Measurements from ENCODE around the gene FARP1. TPM values are rescaled to one million over a fixed set of nuclear protein-coding genes. Genes with fewer than 3 reads are reported as not detected.
"Not testable (repeated sequence)": the region's sequence is repeated elsewhere in the genome, so short reads cannot be mapped to it uniquely, and the experiment has no call there.

Gene FARP1
- total RNA-seq, 2 experiments from 2014 or later: 0.29 to 0.34 TPM

DNA sequence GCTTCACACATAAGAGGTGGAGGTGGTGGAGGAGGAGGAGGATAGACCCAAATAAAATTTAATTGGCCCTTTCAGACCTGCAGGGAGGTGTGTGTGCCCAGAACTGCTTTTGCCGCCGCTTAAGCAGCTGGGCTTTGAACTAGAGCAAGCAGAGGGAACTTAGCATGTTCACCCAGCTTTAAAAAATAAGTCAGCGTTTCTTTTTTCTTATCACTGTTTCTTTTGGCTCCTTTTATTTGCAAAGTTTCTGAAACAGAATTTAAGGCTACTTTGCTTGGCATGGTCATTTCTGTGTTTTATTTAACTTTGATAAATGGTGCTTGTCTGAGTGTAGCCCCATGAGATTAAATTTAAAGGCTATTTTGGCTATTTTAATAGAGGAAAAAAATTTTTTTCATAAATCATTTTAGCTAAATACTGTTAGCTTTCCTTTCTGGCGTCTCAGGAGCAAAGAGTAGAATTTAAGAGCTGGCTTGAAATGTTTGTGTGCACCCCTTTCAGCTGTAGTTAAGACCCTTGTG lies 77.4 kb downstream of the FARP1 start:
- POLR2A ChIA-PET: no interaction called here
- CTCF ChIA-PET: no interaction called here

DNA sequence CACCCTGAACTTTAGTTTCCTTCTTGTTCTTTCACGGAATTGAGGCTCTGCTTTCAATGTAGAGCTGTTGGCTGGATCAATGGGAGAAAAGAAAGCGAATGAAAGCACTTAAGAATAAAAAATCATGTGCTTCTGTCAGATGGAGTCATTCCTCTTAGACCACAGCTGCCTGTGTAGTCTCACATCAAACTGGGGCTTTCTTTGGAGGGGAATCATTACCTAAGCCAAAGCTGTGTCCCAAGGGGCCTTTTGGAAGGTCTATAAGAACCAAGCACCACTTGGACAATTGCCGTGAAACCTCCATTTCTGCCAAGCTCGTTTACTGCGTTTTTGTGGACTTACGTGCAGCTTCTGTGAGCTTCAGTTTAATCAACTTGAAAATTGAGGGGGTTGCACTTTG lies 78.3 kb downstream of the FARP1 start:
- CTCF ChIA-PET: no interaction called here

DNA sequence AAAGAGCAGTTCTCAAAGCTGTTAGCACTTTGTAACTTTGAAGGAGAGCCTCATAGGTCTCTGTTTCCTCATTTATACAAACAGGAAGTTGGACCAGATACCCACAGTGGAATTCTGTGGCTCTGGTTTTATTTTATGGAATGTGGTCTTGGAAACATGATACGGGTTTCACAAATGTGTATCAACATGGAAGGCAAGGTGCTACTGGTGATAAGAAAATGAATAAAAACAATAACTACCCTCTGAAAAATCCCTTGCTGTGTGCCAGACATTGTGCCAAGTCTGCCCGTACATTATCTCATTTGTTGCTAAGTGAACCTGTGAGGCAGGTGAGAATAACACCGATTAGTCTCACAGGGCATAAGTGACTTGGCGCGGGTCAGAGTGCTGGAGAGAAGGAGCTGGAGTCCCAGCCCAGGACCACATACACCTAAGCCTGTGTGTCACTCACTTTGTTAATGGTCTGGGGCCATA lies 79.2 kb downstream of the FARP1 start:
- ChIA-PET POLR2A (no interaction called here), CTCF (no interaction called here)

More for the DNA sequence above, 78.3 kb downstream of the FARP1 start:
- POLR2A ChIA-PET: no interaction called here

DNA sequence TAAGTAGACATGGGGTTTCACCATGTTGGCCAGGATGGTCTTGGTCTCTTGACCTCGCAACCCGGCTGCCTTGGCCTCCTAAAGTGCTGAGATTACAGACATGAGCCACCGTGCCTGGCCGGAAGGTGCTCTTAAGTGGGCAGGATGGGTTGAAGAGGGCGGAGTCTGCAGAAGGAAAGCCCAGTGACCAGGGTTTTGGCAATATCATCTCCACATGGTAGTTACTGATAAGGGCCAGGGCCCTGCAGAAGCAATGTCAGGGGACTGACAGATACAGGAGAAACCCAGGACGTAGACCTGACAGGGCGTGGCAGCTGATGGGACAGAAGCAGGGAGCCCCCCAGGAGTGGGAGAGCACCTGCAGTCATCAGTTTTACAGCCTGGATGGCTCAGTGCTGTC lies 79.9 kb downstream of the FARP1 start:
- ChIA-PET CTCF (no interaction called here), POLR2A (no interaction called here)

DNA sequence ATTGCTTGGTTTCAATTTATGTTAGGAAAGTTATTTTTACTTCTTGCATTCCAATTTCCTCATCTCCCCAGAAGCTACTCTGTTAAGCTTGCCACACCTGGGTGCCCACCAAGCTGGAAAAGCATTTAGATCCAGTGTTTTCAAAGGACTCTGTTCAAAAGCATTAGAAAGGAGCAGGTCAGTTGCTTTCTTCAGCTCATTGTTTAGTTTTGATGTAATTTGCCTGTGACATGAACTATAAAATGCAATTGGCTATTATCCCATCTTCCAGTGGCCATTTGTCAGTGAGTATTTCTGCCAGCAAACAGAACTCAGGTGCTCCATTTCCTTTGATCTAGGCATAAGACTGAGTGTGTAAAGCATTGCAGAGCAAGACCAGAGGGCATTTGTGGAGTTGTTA lies 80.8 kb downstream of the FARP1 start:
- ChIA-PET POLR2A (no interaction called here), CTCF (no interaction called here)

- ChIA-PET POLR2A (no interaction called here), CTCF (no interaction called here)
These were observed 81.7 kb downstream of the FARP1 start for GRCh38 chr13:98224557-98224956.

DNA sequence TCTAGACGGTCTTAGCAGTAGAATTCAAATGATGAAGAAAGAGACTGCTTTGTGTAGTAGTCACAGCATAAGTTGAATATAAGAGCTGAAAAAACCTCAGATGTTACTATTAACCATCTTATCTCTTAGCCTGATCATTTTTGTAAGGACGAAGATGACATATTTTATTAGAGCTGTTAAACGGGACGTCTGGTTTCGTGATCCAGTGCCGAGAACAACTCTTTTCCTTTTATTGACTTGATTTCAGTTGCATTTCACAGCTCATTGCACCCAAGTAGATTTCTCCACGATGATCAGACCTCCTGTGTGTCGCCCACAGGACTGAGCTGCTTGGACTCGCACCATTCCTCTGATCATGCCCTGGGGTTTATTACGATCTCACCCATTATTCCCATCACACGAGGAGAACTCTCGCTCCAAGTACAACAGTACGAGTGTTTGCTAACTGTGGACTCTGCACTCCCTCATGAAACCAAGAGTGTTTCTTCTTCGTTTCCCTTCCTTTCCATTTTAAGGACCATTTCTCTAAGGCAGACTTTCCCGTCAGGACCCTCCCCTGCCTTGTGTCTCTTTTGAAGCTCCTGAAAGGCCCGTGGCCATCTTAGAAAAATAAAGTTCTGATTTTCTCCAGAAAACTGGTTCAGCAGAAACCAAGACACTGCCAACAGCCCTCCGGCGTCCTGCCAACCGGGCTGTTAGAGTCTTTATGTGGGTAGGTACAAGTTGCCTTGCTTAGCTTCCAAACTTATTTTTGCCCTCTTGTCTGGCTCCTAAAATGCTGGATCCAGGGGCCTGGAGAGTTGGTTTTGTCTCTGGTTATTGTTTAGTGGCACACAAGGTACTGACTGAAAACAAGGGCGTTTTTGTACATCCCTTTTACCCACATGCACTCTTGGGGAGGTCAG lies 82.4 kb downstream of the FARP1 start:
- POLR2A ChIA-PET: no interaction called here
- CTCF ChIA-PET: no interaction called here

DNA sequence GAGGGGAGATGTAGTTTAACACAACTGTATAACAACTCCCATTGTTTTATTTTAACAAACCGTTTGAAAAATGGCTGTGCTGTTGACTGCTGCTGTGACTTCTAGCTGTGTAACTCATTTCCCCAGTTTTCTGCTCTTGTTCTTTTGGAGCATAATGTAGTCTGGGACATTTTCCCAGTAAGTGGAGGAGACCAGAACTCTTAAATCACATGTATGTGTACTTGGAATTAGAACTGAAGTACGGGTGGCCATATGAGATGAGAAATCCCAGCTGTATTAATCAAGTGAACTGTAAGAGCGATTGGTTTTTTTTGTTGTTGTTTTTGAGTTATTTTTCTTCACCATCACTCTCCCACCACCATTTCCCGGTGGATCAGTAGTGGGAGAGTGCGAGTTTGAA lies 83.6 kb downstream of the FARP1 start:
- ChIA-PET POLR2A (no interaction called here), CTCF (no interaction called here)

GRCh38 chr13:98228661-98229341 lies 85.9 kb downstream of the FARP1 start:
- CTCF ChIA-PET: no interaction called here
- POLR2A ChIA-PET: no interaction called here

DNA sequence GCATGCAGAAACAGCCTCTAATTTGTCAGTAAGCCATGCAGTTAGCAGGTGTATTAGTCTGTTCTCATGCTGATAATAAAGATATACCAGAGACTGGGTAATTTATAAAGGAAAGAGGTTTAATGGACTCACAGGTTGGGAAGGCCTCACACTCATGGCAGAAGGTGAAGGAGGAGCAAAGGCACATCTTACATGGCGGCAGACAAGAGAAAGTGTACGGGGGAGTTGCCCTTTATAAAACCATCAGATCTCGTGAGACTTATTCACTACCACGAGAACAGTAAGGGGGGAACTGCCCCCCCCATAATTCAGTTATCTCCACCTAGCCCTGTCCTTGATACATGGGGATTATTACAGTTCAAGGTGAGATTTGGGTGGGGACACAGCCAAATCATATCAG lies 87.9 kb downstream of the FARP1 start:
- CTCF ChIA-PET, POLR2A ChIA-PET: not testable (repeated sequence)

- POLR2A ChIA-PET: no interaction called here
- CTCF ChIA-PET: no interaction called here
These were observed 89.6 kb downstream of the FARP1 start for GRCh38 chr13:98232456-98232855.

GRCh38 chr13:98233127-98233526 lies 90.2 kb downstream of the FARP1 start:
- POLR2A ChIA-PET: no interaction called here
- CTCF ChIA-PET: no interaction called here

DNA sequence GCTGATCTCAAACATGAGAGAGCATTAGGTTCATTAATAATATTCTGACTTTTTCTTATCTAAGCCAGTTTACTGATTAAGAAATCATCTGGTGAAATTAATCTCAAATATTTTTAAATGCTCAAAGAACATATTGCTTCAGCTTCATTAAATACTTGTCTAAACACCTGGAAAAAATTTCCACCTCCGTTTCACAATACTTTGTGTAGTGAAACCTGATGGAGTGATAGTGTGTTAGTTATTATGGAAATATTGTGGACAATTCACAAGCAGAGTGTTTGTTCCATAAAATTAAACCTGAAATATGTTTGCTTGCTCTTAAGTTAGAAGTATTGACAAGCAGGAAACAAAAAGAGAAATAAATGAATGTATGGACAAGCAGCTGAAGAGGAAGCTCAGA lies 91.5 kb downstream of the FARP1 start:
- ChIA-PET CTCF (no interaction called here), POLR2A (no interaction called here)

GRCh38 chr13:98236197-98236596 lies 93.3 kb downstream of the FARP1 start:
- POLR2A ChIA-PET: no interaction called here
- CTCF ChIA-PET: no interaction called here

DNA sequence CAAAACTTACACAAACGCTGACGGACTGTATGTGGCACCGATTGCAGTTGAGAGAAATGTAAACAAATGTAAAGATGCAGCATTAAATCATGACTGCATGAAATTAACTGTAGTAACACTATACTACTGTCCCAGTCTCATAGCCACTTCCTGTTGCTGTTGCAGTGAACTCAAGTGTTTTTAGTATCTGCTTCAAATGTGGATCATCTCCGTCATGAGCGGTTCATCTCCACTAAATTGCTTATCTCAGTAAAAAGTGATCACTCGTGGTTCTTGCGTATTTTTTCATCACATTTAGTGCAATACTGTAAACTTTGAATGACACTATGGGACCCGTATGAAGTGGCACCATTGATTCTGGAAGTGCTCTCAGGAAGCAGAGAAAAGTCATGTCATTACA lies 94.4 kb downstream of the FARP1 start:
- POLR2A ChIA-PET: no interaction called here
- CTCF ChIA-PET: no interaction called here

DNA sequence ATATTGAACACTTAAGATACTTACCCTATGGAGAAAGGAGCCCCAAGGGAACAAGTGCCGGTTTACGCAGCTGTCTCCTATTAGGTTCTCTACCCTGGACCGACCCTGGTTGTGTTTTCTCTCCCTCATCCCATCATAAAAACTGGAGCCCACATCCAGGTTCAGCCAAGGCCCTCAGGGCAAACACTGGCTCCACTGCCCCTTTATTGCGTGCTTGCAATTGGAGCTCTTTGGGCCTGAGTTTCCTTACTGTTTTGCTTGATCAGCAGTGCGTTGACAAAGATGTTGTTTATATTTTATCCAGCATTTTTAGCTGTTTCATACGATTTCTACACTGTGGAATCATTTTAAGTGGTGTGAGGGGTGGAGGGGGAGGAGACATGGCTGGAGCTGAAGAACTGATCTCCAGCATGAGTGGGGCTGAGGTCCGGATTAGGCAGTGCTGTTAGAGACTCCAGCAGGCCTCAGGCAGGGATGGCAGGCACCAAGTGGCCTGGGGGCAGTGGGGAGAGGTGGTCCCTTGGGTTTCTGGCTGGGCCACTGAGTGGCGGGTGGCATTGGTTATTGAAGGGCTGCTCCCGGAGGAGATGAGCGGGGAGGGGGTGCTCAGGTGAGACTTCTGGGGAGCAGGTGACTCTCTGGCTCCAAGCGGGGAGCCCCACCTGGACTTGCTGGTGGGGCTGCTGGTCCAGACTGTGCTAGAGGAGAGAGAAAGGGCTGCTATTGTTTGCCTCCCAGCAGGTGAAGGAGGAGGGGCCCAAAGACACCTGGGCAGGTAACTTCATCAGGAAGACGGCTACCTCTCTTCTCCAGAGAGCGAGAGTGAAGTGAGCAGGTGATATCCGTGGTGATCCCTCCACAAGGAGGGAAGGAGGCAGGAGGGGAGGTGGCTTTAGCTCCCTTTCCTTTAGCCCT lies 96.5 kb downstream of the FARP1 start:
- ChIA-PET POLR2A (no interaction called here), CTCF (no interaction called here)

DNA sequence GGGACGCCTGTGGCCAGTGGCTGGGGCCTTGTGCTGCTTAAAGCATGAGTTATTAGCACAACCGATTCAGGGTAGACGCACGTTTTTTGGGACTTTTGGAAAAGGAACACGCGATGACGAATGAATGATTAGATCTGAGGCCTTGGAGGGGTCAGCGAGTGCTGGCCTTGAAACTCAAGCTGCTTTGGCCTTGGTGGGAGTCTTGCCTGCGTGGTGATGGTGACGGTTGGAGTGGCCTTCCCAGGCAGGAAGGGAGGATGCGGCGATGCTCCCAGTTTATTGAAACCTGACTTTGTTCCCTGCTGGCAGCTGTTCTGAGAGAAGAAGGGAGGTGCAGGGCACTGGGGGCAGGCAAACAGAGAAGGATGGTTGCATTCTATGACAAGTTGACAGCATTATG lies 97.2 kb downstream of the FARP1 start:
- ChIA-PET CTCF (no interaction called here), POLR2A (no interaction called here)

GRCh38 chr13:98240974-98241373 lies 98.1 kb downstream of the FARP1 start:
- CTCF ChIA-PET: no interaction called here
- POLR2A ChIA-PET: no interaction called here

- POLR2A ChIA-PET: no interaction called here
- CTCF ChIA-PET: no interaction called here
These were observed 99.1 kb downstream of the FARP1 start for GRCh38 chr13:98241976-98242375.

GRCh38 chr13:98242403-98242802 lies 99.5 kb downstream of the FARP1 start:
- ChIA-PET POLR2A (no interaction called here), CTCF (no interaction called here)

DNA sequence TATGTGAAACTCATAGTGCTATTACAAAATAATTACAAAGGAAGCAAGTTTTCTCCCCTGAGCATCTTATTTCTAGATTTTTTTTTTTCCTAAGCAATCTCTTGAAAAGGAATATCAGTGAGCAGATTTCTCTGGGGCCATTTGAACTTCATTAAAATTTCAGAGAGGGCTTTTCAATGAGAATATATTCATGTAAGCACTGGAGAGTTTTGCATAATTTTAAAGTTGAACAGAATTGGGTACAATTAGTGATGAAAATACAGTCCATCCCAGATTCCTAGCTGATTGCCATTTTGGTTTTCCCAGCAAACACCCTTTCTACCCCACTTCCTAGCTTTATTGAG lies 101.0 kb downstream of the FARP1 start:
- ChIA-PET CTCF (no interaction called here), POLR2A (no interaction called here)
